ENCODE measurements around the gene PHC2.

PHC2 gene

GRCh38 chr1:33445108-33445507 is 14.2 kb upstream of the PHC2 start:
- DNase-seq = no peak

GRCh38 chr1:33443705-33444180 is 12.8 kb upstream of the PHC2 start:
- DNase-seq = no peak

GRCh38 chr1:33443080-33443704 is 12.3 kb upstream of the PHC2 start:
- DNase-seq = no peak

DNA sequence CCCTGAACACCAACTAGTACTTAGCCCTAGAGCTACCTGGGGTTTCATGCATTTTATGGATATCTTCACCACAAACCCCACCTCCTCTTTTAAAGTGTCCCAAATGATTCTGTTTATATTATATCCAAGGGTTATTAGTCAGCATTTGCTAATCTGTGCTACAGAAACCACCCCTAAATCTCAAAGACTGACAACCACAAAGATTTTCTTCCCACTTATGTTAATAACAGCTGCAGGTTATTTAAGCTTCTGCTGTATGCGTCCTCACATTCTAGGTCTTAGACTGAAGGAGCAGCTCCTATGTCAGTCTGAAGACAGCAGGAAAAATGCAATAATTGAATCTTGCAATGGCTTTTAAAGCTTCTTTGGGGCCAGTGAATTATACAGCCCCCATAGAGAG is 11.2 kb upstream of the PHC2 start:
- DNase-seq = no peak

- no peak for DNase-seq
Observed at GRCh38 chr1:33441088-33441745, 10.3 kb upstream of the PHC2 start.

DNA sequence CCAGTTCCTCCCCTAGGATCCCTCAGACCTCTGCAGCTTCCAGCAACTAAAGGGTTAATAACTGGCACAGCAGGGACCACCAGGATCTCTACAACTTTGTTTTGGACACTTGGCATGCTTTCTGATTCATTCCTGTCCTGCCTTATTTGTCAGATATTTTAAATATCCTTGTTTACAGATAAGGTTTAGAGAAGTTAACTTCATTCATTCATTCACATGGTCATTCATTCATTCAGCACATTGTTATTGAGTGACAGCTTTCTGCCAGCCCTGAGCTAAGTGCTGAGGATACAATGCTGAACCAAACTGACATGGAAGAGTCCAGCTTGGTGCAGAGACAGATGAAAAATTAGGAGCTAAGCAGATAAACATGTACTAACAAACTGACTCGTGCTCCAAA is 8.8 kb upstream of the PHC2 start:
- DNase-seq = no peak

DNA sequence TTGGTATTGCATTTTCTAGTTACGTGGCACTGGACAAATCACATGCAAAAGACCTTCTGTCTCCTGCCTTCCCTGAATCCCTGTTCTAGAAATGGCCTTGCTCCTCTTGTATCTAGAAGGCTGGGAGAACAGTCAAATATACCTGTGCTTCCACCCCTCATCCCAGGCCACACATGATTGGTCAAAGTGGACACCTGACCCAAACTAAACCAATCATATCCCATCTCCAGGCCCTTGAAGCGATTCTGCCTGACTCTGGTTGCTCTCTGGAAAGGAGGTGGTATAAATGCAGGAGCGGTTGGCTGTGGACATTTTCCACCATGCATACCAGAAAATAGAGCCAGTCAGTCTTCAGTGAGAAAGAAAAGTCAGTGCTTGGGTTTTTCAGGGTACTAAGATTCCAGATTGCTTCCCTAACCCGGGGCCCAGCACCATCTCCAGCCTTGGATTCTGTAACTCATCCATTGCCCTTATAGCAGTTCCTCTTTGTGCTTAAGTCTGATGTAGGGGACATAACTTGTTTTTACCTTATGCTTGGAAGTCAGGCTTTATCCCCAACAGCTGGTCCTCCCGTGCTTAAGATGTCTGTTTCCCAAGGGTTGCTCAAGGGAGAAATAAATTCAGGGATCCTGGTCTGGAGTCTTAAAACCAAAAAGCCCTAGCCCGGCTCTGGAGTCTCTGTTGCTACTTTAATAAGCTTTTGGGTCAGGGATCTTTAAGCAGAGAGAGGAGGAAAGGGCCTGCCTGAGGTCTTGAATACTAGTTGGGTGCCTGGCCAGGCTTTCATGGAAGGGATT is 7.7 kb upstream of the PHC2 start:
- no peak for DNase-seq

- no peak for DNase-seq
Observed at GRCh38 chr1:33436557-33437285, 5.8 kb upstream of the PHC2 start.

DNA sequence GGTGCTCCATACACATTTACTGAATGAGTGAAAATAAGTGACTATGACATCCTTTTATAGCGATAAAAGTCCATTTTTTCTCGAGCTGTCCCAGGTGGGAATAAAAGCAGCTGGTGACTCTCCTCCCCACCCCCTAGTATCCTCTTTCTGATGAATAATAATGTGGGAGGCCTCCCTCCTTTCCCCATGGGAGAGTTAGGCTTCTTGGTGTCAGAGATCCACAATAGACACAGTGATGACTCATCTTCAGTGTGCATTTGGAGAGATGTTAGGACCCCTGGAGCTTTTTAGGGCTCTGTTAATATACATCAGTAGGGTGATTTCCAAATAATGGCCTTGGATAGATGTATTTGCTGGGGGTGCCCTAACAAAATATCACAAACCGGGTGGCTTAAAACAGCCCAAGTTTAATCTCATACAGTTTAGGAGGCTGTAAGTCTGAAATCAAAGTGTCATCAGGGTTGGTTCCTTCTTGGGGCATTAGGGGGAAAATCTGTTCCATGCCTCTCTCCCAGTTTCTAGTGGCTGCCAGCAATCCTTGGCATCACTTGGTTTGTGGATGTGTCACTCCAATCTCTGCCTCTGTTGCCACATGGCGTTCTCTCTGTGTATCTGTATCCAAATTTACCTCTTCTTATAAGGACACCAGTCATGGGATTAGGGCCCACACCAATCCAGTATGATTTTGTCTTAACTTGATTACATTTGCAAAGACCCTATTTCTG is 4.4 kb upstream of the PHC2 start:
- no peak for DNase-seq

DNA sequence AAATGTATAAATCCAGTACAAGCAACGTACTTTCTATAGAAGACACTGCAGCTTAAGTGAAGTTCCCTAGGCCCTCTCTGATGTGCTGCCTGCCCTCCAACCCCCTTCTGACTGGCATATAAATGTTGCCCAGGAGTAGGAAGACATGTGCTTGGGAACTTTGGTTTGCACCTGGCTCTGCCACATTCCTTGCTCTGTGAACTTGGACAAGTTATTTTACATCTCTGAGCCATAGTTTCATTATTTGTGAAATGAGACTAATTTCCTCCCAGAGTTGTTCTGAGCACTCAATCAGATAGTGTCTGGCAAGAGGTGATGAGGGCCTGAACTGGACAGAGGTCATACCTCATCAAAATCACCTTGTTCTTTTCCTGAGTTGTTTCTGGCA is 3.5 kb upstream of the PHC2 start:
- DNase-seq = no peak

- no peak for DNase-seq
Observed at GRCh38 chr1:33433509-33434362, 2.8 kb upstream of the PHC2 start.

DNA sequence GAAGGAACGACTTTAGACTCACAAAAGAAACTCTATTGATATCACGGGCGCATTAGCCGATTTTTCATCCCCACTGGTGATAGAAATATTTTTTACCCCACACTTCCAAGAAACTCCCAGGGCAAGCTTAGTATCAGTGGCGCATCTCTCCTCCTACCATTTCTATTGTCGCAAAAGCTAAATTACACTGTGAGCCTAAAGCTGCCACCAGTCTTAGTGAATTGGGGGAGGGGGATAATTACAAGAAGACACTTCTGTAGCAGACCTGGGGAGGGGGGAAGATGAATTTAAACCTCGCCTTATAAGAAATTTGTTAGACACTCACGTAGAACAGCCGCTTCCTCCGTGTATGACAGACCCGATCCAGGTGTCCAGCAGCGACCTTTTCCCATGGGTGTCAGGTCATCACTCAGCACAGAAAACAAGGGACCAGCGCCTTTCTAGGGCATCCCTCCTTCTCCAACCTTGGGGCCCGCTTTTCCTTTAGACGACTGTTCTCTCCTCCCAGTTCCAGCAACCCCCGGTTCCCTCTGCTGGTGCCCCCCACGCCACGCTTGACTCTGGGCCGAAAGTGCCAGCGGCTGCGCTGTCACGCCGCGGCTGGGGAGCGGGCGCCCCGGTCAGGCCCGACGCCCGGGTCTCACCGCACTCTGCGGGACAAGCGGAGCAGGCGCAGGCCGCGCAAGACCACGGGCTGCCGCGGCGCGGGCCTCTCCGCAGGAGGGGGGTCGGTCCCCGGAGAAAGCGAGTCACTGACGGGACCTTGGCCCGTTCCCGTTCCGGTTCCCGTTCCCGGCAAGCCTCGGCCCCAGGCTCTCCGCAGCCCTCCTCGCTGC is 821 bp downstream of the PHC2 start:
- no peak for DNase-seq

GRCh38 chr1:33429332-33429731 is 1.6 kb downstream of the PHC2 start:
- no peak for DNase-seq

DNA sequence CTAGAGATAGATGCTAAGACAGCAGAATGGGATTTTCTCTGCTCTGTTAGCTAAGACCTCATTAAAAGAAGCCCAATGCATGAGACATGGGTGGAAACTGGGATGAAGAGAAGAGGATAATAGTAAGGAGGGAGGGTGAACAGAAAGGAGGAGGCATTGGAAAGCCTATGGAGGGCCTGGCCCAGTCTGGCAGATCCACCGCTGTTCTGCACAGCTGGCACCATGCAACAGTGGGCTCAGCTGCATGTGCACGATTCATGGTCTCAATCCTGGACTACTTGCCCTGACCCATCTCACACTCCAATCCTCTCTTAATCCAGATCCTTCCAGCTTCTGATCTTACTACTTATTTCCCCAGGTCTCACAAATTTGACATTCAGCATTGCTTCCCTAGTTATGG is 2.2 kb downstream of the PHC2 start:
- no peak for DNase-seq

DNA sequence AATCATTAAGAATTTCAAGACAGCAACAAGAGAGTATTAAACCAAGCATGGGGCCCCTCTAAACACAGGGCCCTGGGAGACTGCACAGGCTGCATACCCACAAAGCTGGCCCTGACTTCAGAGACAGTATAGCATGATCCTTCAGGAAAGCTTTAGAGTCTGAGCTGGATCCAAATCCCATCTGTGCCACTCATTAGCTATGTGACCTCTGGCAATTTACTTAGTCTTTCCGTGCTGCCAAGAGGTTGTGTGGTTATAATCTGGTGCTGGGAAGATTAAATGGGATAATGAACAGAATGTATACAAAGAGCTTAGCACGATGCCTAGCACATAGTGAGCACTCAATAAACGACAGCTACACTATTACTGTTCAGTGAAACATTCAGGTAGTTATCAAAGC is 4.0 kb downstream of the PHC2 start:
- DNase-seq = peak; percentile 35

DNA sequence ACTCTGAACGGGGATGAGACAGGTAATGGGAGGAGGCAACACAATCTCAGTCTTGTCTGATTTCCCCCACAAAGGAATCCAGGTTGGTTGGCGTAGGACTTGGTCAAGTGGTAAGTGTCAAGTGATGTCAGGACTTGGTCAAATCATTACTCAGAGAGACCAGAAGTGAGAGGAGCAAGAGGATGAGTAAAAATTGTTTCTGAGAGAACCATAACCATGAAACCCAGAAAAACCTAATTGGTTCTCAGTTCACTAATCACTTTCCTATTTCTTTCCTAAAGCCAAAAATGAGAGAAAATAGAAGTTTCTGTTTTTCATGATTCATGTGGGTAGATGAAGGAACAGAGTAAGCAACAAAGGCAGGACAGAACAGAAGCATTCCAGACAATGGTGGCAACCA is 5.0 kb downstream of the PHC2 start:
- no peak for DNase-seq

DNA sequence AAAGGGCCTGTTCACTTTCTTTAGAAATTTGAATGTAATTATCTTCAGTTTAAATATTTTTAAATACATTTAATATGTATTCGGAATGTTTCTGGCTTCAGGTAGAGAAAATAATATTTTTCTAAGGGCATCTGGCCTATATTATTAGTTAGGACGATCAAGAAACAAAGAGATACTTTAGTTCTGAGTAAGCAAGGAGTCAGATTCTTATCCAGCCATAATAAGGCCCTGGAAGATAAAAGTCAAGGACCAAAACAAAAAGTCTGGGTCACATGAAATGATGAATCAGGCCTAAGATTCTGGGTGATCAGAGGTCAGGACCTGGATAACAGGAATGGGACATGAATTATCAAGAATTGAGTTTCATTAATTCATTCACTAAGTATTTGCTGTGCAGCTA is 6.3 kb downstream of the PHC2 start:
- DNase-seq = no peak

- DNase-seq = no peak
Observed at GRCh38 chr1:33424205-33424604, 6.7 kb downstream of the PHC2 start.

GRCh38 chr1:33420870-33421775 is 9.8 kb downstream of the PHC2 start:
- no peak for DNase-seq

DNA sequence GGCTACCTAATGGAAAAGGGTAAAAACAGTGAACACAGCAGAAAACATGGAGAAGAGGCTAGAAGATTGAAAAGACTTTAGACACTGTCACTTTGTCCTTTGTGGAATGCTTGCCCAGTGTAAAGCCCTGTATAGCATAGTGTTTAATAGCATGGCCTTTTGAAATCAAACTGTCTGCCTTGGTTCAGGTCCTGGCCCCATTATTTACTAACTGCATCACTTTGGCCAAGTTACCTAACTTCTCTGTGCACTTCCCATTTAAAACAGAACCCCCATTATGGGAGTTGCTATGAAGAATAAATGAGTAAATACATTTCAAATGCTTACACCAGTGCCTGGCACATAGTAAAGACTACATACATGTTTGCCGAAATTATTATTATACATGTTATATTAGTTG is 12.1 kb downstream of the PHC2 start:
- DNase-seq = no peak
